Brain pericyte (primary cell): ENCODE data around the gene PNMA8C.
"Not testable (repeated sequence)": the region's sequence is repeated elsewhere in the genome, so short reads cannot be mapped to it uniquely, and the experiment has no call there.

Source experiments
- DNase-seq: peaks from one replicate; pipeline ENCODE4 v3.0.0-alpha.2; 2012; ENCODE audit warnings: low read depth, low spot score

The PNMA8C gene

DNA sequence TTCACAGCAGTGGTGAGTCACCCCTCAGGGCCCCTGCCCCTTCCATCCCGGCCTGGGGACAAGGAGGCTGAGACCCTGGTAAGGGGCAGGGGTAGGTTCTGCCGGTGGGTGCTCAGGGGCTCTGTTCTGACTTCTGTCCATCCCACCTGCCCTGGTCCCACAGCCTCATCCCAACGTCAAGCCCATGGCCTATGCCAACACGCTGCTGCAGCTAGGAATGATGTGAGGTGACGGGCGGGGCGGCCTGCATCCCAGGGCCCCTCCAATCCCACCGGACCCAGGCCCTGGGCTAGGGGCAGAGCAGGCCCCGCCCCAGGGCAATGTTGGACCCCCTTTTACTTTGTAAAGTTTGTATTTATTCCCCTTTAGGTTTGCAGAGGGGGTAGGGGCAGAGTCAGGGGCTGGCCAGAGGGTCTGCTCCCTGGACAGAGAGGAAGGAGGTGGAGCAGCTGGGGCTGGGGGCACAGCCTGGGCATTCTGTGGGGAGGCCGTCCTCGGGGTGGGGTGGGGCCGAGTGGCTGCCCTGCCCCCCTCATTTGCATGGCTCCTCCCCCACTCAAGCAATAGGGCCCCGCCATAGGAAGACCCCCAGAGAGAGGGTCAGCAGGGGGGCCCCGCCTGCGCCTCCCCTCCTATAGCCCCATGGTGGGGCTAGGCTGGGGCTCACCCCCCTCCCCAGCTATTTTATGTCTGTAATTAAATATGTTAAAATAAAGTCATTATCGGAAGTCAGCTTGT, 38.4 kb downstream of the PNMA8C start:
- DNase-seq, result no peak

DNA sequence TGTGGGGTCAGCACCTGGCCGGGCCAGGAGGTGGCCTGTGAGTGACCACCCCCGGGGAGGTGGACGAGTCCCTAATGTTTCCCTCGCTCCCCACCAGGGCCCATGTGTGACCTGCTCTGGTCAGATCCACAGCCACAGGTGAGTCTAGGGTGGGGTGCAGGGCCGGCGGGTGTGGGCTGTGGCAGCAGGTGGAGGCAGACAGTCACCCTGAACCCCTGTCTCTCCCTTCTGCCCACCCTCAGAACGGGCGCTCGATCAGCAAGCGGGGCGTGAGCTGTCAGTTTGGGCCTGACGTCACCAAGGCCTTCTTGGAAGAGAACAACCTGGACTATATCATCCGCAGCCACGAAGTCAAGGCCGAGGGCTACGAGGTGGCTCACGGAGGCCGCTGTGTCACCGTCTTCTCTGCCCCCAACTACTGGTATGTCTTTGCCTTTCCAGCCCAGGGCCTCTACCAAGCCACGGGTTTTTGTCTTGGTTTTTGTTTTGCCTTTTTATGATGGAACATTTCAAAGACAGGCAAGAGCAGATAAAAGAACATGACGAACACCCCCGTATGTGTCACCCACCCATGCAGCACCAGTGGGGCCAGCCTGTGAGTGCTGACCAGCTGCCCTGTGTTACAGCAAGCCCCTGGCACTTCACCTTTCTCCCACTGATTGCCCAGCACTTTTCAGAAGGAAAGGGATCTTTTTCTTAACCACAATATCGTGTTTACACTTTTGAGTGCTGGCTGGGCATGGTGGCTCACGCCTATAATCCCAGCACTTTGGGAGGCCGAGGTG, 40.2 kb downstream of the PNMA8C start:
- DNase-seq, result no peak

DNA sequence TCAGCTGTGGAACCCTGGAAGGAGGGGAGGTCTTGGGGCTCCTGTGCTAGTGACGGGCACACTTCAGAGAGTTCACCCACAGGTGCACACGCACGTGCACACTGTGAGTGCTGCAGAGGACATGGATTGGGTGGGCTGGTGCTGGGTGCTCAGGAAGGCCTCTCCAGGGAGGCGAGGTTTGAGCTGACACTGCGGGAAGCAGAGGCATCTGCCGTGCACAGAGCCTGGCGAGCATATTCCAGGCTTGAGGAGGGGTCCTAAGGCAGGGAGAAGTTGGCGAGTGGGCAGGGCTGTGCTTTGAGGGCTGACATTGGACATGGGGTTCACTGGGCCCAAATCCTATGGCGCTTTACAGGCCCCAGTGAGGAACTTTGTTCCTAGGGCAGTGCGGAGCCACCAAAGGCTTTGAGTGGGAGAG, 41.0 kb downstream of the PNMA8C start:
- DNase-seq, result no peak

DNA sequence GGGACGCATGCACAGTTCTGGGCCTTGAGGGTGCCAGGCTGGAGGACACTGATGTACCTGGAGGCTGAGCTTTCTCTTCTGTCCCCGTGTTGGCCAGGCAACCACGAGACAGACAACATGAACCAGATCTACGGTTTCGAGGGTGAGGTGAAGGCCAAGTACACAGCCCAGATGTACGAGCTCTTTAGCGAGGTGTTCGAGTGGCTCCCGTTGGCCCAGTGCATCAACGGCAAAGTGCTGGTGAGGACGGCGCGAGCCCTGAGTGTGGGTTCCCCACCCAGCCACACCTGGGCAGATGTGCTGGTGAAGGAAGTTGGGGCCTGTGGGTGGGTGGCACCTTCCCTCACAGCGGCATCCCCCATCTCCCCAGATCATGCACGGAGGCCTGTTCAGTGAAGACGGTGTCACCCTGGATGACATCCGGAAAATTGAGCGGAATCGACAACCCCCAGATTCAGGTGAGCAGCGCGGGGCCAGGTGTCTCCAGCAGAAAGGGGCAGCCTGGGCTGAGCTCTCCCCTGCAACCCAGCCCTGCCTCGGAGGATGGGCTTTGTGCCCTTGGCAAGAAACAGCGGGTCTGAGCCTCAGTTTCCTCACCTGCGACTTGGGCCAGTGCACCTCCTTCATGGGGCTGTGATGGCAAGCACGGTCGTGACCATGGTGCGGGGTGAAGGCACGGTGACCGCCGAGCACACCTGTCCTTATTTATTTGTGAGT, 41.6 kb downstream of the PNMA8C start:
- no peak for DNase-seq

DNA sequence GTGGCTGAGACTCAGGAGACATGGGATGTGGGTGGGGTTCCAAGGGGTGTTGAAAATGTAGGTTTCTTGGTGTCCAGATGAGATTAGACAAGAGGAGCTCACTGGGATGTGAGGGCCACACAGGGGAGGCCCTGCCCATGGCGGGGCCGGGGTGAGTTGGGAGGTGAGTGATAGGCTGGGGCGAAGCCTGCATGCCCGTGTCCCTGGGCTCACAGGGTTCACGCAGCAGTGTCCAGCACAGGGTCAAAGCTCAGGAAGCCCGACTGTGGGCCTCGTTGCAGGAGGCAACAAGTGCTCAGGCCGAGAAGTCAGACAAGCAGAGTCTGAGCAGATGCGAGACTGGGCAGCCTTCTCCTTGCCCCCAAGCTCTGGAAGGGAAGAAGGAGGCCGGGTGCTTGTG, 42.6 kb downstream of the PNMA8C start:
- DNase-seq, result no peak

DNA sequence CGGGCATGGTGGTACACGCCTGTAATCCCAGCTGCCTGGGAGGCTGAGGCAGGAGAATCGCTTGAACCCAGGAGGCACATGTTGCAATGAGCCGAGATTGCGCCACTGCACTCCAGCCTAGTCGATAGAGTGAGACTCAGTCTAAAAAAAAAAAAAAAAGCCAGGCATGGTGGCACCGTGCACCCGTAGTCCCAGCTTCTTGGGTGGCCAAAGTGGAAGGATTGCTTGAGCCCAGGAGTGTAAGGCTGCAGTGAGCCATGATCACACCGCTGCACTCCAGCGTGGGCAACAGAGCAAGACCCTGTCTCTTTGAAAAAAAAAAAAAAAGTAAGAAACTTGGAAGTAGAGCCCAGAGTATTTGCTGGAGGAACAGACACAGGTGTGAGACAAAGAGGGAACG, 43.1 kb downstream of the PNMA8C start:
- no peak for DNase-seq

DNA sequence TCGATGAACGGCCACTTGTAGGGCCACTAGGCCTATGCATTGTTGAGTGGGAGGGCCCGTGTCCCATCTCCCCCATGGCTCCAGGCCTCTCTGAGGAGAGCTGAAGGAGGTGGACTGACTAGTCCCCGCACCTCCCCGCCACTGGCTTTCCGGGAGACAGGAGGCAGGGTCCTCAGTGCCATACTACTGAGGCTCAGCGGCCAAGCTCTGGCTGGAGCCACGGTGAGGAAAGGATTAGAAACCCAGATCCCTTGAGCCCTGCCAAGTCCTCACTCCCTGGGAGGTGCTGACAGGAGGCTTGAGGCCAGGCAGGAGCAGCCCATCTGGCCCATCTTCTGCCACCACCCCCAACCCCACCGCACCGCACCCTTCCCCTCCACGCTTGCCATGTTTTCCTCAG, 44.3 kb downstream of the PNMA8C start:
- DNase-seq, result no peak

DNA sequence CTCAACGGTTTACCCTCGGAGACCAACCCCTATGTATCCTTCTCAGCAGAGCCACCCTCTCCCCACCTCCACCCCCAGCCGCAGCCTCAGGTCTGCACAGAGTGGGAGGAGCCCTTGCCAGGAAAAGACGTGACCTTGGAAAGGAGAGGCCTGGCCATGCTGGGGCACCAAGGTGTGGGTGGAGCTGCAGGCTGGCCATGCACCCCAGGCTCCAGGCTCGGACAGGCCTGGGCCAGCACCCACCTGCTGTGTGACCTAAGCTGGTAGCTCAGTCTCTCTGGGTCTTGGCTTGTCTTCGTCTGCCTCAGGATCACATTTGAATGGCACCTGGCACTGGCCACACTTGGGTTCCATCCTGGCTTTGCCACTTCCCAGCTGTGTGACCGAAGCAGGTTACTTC, 44.9 kb downstream of the PNMA8C start:
- DNase-seq, result no peak

DNA sequence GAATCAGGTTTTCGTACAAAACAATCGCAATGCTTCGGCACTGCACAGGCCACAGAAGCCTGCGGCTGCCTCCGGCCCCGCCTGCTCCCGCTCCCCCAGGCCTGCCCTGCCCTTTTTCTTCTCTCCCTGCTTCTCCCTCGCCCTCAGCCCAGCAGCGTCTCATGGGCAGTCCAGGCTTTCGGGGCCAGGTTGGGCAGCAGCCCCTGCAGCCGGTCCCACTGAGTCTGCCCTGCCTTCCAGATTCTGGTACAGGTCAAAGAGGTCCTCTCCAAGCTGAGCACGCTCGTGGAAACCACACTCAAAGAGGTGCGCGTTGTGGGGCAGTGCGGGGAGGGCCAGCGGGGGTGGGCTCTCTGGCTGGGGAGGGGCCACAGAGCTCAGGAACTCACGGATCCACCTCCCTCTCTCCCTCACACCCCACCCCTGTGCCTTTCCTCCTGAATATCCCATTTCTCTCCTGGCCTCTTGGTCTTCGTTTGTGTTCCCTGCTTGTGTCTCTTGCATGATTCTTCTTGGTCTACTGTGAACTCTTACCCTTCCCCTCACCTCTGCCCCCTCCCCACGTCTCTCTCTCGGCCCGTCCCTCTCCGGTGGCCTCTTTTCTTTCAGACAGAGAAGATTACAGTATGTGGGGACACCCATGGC, 45.4 kb downstream of the PNMA8C start:
- DNase-seq, result no peak

DNA sequence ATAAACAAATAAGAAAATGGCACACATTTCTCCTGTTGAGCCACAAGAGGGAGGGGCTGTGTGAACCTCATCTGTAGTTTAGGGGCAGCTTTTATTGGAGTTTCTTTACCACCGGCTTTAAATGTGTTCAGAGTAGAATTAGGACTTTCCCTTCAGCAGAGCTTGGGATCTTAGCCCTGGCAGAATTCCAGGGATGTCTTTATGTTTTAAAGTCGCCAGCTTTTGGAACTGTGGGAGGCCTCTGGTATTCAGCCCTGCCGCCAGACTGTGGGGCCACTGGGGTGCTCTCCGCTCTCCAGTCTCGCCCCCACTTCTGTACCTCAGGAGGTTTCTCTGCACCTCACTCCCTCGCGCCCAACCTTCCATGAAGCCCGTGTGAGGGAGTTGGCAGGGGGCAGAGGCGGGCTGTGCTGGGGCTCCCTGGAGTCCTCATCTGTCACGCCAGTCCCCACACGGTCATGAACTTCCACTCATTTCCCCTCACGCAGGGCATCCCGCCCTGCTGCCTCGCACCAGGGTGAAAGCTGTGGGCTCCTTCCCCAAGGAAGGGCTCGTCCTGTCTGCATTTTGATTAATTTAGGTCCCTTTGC, 46.9 kb downstream of the PNMA8C start:
- no peak for DNase-seq

DNA sequence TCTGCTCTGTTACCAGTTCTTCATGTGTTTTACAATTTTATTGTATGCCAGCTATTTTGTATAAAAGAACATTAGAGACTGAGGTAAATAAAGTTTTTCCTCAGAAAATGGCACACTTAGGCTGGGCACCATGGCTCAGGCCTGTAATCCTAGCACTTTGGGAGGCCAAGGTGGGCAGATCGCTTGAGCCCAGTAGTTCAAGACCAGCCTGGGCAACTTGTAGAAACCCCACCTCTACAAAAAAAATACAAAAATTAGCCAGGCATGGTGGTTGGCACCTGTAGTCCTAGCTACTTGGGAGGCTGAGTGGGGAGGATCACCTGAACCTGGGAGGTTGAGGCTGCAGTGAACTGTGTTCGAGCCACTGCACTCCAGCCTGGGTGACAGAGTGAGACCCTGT, 47.4 kb downstream of the PNMA8C start:
- DNase-seq, result no peak

DNA sequence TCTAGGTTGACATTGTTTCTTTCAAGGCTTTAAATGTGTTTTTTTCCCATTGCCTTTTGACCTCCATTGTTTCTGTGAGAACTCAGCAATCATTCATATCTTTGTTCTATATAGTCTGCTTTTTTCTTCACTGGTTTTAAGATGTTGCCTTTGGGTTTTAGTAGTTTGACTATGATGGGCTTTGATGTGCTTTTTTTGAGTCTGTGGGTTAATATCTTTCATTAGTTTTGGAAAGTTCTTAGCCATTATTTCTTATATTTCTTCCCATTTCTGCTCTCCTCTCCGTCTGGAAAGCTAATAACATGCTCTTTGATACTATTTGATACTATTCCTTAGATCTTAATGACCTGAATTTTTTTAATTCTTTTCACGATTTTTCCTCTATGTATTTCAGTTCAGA, 48.0 kb downstream of the PNMA8C start:
- DNase-seq, result no peak

DNA sequence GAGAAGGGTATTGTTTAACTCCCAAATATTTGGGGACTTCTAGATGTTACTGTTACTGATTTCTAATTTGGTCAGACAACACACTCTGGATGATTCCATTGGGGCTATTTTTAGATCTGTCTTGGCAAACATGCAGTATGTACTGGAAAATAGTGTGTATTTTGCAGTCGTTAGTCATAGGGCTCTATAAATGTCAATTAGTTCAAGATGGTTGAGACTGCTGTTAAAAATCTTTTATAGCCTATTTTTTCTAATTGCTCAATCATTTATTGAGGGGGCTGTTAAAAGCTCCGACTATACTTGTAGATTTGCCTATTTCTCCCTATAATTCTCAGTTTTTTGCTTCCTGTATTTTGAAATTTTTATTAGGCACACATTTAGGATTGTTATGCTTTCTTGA, 50.5 kb downstream of the PNMA8C start:
- no peak for DNase-seq

DNA sequence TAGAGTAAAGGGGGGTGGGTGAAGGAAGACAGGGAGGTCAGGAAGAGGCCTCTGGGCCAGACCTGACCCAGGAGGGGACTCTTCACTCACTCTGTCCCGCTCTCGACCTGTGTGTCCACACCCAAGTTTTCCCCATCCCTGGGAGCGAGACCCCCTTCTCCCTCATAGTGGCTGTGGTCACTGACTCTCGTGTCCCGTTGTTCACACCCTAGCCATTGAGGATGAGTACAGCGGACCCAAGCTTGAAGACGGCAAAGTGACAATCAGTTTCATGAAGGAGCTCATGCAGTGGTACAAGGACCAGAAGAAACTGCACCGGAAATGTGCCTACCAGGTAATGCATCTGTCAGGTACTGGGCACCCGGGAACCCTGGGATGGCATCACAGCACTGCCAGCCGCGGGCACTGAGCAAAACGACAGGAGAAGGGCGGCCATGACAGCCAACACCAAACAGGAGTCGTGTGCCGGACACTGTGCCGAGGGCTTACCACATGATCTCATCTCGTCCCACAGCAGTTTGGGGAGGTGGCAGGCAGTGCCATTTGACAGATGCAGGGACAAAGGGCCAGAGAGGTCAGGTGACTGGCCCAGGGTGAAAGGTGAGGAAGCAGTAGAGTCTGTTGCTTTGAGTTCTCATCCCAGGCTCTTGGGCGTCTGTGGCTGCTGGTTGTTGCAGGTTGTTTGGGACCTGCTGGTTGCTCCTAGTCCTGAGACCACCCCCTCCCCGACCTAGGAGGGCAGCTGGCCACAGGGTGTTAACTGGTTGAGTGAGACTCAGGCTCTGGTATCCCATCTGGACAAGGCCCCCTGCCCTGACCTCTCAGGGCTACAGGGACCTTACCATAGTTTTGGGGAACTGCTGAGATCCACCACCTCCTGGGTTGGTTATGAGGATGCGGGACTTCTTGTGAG, 52.2 kb downstream of the PNMA8C start:
- no peak for DNase-seq

DNA sequence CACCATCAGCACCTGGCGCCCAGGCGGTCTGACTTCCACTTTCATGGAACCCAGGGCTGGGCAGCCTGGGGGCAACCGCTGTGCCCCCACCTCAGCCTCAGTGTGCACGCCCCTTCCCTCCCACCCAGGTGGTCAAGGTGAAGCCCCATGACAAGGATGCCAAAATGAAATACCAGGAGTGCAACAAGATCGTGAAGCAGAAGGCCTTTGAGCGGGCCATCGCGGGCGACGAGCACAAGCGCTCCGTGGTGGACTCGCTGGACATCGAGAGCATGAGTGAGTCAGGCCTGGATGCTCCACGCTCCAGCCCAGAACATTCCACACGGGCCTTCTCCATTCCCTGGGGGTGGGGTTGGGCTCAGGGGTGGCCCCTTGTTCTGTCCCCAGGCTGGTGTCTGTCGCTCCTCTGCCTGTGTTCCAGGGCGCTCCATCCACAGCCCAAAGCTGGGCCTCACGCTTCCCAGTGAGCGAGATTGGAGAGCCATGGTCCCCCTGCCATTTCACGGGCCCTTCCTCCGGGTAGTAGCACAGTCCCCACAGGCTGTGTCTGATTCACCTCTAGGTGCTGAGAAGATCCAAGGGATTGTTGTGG, 53.2 kb downstream of the PNMA8C start:
- DNase-seq, result not testable (repeated sequence)
